WI38 (cell line): ENCODE results near the gene TGFB2.

Experiments
- H3K4me3 ChIP-seq: 2 replicates; pipeline ENCODE4 v1.5.1; 2011; ENCODE audit warnings: low read depth, mild to moderate bottlenecking, control low read depth, low read length
- TF ChIP-seq, protein P1 (sequence below): IDR thresholded peaks from 2 replicates; pipeline ENCODE4 v1.5.1; 2012; ENCODE audit warnings: low read depth, mild to moderate bottlenecking, control low read depth, low read length

TGFB2 gene

DNA sequence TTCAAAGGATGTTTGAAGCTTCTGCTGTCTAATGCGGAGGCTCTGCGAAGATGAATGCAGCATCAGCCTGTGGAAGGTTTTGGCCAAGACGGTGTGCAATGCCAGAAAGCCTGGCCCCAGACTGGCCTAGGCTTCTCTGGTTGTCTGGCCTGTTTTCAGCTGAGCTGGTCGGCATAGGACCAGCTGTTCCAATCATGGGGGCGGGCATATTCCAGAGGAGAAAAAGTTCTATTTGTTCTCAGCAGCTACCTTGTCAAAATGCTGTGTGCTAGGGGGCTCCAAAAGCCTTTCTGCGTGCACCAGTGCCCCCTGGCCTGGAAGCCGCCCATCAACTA lies 57.6 kb downstream of the TGFB2 start:
- no peak overlapping the region for H3K4me3 ChIP-seq
- TF ChIP-seq, protein P1, sequence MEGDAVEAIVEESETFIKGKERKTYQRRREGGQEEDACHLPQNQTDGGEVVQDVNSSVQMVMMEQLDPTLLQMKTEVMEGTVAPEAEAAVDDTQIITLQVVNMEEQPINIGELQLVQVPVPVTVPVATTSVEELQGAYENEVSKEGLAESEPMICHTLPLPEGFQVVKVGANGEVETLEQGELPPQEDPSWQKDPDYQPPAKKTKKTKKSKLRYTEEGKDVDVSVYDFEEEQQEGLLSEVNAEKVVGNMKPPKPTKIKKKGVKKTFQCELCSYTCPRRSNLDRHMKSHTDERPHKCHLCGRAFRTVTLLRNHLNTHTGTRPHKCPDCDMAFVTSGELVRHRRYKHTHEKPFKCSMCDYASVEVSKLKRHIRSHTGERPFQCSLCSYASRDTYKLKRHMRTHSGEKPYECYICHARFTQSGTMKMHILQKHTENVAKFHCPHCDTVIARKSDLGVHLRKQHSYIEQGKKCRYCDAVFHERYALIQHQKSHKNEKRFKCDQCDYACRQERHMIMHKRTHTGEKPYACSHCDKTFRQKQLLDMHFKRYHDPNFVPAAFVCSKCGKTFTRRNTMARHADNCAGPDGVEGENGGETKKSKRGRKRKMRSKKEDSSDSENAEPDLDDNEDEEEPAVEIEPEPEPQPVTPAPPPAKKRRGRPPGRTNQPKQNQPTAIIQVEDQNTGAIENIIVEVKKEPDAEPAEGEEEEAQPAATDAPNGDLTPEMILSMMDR = no peak

DNA sequence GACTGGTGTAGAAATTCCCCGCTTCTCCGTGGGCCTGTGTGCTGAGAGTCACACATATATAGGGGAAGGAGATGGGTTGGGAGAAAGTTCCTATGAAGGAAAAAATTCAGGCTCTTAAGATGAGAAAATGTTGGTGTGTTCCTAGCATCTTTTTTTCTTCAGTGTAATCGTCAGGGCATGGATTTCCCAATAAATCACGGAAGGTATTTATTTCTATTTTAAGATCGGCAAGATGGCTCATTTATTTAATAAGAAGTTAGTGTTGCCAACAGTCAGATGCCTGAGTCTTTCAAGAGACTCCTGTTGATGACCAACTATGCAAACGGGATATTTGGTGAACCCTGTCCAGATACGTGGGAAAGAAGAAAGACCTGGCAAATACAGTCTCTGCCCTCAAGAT lies 58.2 kb downstream of the TGFB2 start:
- TF ChIP-seq, protein P1 = no peak
- no peak overlapping the region for H3K4me3 ChIP-seq

DNA sequence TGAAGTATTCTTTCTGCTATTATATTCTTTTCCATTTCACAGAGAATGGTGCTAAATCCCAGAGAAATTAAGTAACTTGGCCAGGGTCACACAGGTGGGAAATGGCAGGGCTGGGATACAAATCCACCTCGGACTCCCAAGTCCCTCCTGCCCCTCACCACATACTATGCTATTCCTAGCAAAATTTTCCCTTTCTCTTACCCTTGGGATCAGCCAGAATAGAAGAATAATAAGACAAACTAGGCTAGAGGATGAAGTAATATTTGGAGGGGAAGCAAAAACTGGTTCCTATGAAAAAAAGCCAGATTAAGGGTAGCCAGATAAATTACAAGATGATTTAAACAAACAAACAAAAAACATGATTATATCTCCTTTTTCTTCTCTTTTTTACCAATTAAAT lies 62.5 kb downstream of the TGFB2 start:
- H3K4me3 ChIP-seq = no peak overlapping the region
- TF ChIP-seq, protein P1 = no peak

DNA sequence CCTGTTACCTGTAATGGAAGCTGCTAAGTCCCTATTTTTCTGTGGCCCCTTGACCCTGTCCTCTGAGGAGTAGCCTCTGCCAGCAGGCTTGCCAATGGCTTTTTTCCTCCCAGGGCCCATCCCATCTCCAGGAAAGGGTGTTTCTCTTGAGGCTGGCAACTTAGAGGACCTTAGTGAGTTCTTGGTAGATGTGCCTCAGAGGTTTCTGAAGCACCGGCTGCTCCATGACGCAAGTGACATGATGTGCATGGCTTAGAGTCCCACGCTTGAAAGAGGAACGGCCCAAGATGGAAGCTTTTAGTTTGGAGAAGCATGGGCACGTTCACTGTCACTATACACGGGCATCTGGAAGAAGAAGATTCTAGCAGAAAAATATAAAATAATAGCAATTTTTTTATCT lies 63.0 kb downstream of the TGFB2 start:
- no peak overlapping the region for H3K4me3 ChIP-seq
- TF ChIP-seq, protein P1 = no peak

DNA sequence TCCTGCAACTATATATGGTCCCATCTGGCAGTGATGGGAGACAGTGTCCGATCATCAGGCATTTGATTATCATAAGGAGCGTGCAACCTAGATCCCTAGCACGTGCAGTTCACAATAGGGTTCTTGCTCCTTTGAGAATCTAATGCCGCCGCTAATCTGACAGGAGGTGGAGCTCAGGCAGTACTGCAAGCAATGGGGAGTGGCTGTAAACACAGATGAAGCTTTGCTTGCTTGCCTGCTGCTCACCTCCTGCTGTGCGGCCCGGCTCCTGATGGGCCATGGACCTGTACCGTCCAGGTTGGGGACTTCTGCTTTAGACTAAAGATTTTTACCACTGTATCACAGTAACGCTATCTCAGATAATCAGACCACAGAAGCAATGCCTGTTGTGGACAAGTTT lies 63.8 kb downstream of the TGFB2 start:
- TF ChIP-seq, protein P1 = no peak
- H3K4me3 ChIP-seq = no peak overlapping the region

DNA sequence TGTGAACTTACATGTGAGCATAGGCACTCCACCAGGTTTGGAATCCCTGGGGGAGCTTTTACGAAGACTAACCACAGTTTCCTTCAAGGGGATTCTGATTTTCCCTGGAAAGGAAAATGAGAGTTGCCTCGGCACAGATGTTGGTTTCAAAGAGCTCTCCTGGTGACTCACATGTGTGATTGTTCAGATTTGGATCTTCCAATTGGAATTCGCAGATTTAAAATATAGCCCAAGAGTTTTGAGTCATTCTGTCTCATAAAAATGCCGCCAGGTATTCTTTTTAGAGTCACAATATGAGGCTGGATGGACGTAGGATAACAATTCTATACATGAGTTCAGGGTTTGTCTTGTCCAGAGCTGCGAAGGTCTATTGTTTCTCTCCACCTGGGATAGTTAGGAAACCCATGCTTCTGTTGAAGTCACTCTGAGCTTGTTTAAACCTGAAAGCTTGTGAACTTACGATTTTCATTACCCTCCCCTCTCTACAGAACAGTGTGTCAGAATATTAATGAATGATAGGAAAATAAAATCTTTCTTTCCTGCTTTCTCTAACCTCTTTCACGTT lies 64.9 kb downstream of the TGFB2 start:
- TF ChIP-seq, protein P1 = no peak
- H3K4me3 ChIP-seq = no peak overlapping the region

DNA sequence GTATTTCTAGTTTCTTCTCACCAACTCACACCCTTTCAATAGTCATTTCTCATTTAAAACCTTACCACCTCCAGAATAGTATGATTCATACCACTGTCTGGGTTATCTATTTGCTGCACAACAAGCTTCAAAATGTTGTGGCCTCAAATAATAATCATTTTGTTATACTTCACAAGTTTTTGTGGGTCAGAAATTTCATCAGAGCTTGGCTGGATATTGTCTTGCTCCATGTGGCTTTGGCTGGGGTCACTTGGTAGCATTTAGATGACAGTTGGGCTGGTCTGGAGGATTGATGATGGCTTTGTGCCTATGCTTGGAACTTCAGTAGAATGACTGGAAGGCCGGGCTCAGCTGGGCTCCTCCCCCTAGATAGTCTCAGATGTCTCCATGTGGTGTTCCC lies 66.0 kb downstream of the TGFB2 start:
- TF ChIP-seq, protein P1 = no peak

More for the DNA sequence above, 66.0 kb downstream of the TGFB2 start:
- H3K4me3 ChIP-seq = no peak overlapping the region
